Umbilical cord (tissue), 2 donors: ENCODE data around the gene ZNF200. TPM values are rescaled to one million over a fixed set of nuclear protein-coding genes. Genes with fewer than 3 reads are reported as not detected.
"Not testable (repeated sequence)": the region's sequence is repeated elsewhere in the genome, so short reads cannot be mapped to it uniquely, and the experiment has no call there.

Experiments
- DNase-seq: peaks from one replicate; pipeline ENCODE4 v3.0.0-alpha.2; 2015; ENCODE audit warnings: low spot score
- total RNA-seq: library from RNA; depleted of rRNA; stranded (reverse); fragments of >200 nt; gene quantifications from one replicate; pipeline ENCODE4 v1.2.3, GENCODE V29; 2014; ENCODE audit warnings: low replicate concordance; ENCODE audit not compliant: insufficient read depth

ZNF200 gene
- total RNA-seq, 1 donor from 2014 or later, result 13.5 TPM

DNA sequence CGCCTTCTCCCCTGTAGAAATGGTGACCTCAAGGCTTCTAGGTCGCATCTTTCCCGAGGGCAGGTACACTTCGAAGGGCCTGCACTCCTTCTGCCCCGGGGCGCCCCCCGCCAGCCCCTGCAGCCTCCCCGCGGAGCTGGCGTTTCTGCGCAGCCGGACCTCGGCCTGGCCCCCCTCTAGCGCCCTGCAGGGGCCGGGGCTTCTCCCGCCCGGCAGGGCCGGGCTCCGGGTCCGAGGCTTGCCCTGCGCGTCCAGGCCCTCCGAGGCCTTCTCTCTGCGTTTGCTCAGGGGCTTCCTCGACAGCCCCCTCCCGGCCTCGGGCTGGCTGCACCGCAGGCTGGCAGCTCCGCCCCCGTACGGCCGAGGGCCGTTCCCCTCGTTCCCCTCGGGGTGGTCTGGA, 19.4 kb upstream of the ZNF200 start:
- DNase-seq, result no peak

DNA sequence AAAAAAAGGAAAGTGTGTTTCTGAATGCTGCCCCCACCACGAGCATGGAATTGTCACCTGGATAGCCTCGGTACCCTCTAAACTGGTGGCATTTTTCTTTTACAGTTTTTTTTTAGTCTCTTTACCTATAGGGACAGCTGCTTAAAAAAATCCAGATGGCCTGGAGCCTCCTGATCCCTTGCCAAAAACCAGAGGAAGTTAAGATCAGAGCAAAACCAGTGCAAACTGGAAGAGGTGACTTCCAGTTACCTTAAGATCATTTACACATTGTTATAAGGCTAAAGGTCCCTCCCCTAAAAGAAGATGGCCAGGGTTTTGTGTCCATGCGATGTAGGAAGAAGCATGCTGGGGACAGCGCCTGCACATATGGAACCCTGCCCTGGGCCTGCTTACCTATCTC, 18.0 kb upstream of the ZNF200 start:
- no peak for DNase-seq

DNA sequence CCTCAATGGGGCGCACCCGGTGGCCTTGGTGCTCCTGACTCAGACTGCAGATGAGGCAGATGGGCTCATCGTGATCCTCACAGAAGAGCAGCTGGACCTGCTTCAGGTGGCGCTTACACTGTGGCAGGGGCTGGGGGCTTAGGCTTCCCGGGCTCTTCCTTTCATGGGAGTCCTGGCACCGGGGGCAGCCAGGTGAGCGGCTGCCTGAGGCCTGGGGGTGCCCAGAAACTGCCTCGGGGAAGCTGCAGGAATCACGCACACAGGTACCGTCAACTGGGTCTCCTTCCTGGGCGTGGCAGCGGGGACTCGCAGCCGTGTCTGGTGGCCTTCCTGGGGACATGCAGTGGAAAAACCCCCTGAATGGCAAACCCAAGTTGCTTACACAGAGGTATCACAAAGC, 14.5 kb upstream of the ZNF200 start:
- no peak for DNase-seq

DNA sequence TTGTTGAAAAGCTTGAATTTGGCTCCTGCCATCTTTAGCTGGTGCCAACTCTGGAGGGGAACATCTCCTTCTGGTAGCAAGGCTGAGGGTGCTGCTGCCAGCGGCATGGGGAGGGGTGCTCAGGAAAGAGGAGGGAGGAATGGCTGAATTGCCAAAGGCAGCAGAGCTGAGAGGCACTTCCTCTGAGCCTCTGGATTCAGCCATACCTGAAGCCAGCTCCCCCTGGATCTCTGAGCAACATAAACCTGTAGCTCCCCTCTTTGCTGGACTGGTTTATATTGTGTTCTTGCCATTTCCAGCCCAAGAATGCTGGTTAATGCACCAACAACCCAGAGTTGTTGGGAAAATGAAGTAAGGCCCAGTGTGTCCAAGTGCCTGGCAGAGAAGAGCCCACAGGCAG, 14.1 kb upstream of the ZNF200 start:
- DNase-seq, result no peak

DNA sequence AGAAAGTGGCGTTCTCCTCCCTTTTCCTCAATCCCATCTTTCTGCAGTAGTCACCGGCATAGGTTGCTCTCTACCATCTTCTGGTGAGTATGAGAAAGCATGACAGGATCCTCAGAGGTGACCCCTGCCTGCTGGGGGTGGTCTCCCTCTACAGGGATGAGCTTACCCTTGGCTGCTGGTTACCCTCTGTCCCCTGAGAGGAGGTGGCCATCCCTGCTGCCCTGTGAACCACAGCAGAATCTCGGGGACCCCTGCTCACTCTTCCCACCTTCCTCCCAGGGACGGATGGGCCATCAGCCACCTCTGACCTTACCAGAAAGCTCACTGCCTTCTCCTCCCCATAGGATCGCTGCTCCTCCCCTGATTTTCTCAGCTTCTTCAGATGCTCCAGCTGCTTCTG, 13.6 kb upstream of the ZNF200 start:
- DNase-seq, result no peak

DNA sequence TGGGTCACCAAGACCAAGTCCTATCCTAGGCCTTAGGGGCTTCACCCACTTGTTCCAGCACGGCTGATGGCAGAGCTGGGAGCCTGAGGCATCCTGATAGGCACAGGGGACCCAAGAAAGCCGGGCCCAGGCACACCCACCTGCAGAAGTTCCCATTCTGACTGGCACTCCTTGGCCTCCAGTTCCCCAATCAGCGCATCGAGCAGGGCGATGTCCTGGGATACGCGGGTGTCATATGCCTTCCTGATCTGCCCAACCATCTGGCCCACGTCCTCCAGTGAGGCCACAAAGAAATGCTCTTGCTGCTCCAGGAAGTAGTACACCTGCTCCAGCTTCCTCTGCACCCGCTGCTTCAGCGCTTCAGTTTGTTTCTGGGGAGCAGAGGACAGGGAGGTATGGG, 11.9 kb upstream of the ZNF200 start:
- no peak for DNase-seq

DNA sequence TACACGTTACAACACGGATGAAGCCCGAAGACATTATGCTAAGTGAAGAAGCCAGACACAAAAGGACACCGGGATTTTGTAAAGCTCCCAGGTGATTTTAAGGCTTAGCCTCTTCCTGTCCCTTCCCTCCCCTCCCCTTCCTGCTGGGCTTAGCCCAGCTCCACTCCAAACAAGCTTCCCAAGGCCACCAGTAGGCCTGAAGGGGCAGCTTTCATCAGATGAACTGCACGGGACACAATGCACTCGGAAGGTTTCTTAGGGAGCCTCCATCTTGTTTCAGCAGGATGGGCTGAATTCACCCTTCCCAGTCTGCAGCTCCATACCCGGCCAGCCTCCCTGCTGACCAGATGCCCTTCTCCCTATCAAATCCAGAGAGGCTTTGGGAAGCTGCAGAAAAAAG, 11.0 kb upstream of the ZNF200 start:
- DNase-seq, result no peak

DNA sequence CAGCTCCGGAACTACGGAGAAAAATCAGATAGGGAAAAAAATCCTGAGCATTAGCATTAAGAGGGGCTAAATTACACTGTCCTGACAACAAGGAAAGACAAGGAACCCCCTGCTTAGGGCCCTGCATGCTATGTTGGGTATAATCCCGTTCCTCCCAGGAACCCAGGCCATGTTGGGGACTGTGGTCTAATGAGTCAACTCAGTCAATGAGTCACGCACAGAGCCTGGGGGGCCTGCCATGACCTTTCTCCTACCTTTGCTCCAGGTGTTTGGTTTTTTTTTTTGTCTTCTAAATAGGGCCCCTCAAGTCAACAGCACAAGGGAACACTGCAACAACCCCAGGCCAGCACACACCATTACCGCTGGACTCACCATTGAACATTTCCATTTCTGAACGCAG, 8.9 kb upstream of the ZNF200 start:
- no peak for DNase-seq

DNA sequence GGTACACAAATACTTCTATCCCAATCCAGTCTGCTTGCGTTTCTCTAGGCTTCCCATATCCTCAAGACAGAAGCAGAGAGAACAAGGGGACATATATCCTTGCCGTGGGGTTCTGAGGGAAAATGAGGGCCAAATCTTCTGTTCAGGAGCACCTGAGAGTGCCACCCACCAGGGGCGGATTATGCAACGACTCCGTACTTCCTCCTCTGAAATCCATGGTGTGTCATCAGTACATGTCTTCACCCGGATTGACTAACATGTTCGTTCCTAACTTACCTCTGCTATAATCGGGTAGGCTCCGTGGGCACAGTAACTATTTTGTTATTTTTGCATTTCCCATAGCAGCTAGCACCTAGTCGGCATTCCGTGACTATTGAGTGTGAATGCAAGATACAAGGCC, 7.8 kb upstream of the ZNF200 start:
- DNase-seq, result no peak

DNA sequence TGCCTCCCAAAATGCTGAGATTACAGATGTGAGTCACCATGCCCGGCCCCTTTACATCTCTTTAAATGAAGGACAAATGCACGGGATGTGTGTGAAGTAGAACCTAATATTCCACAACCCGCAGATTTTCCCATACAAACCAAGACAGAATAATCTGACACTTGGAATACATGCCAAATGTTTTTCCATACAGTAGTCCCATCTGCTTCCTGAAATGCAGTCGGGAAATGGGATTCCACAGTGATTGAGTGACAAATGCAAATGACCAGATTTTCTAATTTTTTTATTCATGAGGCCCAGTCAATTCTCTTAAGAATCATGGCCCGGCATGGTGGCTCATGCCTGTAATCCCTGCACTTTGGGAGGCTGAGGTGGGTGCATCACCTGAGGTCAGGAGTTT, 6.8 kb upstream of the ZNF200 start:
- no peak for DNase-seq

DNA sequence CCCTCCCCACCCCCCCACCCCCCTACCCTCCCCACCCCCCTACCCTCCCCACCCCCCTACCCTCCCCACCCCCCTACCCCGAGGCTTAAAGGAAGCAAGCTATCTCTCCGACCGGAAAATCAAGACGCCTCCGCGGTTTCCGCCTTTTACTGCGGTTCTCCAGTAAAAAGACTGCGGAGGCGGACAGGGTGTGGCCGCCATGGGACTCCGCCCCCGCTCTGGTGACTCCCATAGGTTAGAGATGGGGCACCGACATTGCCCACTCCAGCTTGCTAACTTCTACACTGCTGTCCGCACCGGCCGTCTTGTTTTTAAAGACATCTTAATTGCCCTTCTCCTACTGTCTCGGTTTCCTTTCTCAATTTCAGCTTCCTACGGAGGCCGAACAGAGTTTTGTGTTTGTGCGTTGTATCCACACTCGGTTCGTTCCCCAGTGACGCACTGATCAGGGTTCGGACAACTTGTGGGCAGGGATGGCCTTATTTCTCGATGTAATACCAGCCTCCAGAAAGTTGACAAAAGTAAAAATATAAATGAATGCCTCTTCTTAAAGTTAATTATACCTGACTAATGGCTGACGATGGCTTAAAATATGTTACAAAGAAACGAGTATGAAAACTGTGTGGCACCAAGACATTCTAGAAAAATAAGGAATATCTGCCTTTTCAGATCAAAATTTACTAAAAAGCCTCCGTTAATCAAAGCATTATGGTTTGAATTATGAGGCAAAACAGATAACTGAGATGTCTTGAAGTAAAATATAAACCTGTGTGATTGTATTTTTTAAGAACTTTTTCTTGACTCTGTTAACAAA, 1.1 kb upstream of the ZNF200 start:
- DNase-seq, result no peak

DNA sequence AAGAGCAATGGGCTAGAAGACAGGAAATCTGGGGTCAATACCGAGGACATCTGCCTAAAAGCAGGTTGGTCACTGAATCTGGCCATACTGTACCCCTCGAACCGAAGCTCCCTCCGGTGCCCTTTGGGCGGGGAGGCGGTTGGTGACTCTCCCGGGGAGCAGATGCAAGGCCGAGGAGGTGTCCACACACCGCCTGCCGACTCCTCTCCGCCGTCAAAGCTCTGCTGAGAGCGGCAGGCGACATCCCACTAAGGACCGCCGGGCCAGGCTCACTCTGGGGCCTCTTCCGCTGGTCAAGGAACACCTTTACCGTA, 458 bp downstream of the ZNF200 start:
- no peak for DNase-seq

DNA sequence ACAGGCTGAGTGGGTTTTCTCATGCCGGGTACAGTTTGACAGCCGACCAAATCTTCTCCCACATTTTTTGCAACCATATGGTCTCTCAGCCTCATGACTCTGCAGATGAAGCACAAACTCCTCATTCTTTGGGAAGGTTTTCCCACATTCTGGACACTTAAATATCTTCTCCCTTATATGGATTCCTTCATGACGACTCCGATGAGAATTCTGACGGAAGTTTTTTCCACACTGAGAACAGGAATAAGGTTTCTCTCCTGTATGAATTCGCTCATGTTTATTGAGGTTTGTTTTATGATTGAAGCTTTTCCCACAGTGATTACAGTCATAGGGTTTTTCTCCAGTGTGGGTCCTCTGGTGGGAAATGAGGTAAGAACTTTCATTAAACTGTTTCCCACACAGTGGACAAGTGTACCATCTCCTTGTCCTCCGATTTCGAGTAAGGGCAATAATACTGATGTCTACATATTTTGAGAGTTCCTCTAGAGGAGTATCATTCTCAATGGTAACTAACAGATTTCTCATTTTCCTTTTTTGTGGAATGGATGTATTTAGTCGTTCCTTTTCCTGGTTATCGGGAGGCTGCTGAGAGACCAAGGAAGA, 10.9 kb downstream of the ZNF200 start:
- DNase-seq, result no peak

DNA sequence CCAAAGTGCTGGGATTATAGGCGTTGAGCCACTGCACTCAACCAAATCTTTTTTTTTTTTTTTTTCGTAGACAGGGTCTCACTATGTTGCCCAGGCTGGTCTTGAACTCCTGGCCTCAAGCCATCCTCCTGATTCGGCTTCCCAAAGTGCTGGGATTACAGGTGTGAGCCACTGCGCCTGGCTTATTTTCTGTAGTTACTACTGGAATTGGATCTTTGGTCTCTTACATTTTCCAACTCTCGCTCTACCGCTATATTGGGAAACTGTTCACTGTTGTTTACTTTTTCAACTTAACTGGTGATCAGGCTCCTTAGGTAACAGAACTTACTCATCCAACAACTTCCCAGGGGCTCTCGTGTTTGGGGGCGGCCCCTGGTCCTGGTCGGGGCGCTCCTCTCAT, 14.1 kb downstream of the ZNF200 start:
- DNase-seq, result no peak

DNA sequence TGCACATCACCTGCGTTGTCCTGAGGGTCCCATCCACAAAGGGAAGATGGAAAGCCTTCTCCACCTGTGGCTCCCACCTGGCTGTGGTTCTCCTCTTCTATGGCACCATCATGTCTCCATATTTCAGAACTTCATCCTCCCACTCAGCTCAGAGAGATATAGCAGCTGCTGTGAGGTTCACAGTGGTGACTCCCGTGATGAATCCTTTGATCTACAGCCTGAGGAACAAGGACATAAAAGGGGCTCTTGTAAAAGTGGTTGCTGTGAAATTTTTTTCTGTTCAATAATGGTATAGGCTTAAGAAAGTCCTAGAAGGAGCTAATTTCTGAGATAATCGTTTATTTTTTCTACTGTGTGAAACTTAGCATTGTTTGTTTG, 18.7 kb downstream of the ZNF200 start:
- no peak for DNase-seq

DNA sequence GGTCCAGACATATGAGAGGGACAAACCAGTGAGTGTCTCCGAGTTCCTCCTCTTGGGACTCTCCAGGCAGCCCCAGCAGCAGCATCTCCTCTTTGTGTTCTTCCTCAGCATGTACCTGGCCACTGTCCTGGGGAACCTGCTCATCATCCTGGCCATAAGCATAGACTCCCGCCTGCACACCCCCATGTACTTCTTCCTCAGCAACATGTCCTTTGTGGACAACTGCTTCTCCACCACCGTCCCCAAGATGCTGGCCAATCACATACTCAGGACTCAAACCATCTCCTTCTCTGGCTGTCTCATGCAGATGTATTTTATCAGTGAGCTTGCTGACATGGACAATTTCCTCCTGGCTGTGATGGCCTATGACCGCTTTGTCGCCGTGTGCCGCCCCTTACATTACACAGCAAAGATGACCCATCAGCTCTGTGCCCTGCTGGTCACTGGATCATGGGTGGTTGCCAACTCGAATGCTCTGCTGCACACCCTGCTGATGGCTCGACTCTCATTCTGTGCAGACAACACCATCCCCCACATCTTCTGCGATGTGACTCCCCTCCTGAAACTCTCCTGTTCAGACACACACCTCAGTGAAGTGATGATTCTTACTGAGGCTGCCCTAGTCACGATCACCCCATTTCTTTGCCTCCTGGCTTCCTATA, 19.2 kb downstream of the ZNF200 start:
- no peak for DNase-seq

DNA sequence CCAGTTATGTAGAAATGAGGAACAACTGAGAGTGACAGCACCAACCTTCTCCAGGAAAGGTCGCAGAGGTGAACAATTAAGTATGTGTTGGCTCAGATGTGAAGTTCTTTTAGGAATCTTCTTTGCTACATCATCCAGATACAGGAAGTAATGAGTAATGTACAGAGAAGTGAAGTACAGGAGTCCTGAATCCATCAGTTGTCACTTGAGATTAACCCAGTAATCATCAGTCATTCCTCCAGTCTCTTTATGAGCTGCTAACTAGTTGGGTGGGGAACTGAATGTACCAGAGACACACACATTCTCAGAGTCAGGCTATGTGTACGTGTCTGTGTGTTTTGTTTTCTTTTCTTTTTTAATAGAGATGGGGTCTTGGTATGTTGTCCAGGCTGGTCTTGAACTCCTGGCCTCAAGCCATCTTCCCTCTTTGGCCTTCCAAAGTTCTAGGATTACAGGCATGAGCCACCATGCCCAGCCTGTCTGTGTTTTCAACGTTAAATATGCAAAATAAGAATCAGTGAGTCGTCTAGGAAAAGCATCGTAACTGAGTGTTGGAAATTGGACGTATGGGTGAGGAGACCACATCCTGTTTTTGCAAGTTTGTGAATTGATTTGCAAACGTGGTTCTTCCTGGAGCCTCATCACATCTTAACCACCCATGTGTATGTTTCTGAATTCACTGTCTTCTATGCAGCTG, 19.9 kb downstream of the ZNF200 start:
- DNase-seq, result no peak

DNA sequence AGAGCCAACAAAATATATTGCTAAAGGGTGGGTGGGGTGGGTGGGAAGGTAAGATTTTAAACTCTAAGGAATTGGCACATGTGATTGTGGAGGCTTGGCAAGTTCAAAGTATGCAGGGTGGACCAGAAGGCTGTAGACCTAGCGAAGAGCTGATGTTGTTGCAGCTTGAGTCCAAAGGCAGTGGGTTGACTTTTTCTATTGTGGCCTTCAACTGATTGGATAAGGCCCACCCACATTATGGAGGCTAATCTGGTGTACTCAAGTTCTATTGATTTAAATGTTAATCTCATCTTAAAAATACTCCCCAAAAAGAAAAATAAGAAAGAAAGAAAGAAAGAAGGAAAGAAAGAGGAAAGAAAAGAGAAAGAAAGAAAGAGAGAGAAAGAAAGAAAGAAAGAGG, 22.4 kb downstream of the ZNF200 start:
- no peak for DNase-seq

DNA sequence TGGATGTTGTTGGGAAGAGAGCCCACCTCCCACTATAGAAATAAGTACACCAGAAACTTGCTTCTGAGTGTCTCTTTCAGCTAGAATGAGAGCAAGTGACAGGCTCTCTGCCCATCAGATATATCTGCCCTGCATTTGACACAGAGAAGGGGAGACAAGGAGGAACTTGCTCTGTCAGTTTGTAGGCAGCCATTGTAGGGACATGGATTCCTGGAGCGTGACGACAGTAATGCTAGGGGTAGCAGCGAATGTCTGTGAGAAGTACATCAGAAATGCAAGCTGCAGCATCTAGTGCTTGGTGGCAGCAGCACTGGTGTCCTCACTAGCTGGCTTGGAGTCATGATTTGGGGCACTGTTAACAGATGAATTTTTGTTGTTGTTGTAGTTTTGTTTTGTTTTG, 23.0 kb downstream of the ZNF200 start:
- DNase-seq, result no peak

DNA sequence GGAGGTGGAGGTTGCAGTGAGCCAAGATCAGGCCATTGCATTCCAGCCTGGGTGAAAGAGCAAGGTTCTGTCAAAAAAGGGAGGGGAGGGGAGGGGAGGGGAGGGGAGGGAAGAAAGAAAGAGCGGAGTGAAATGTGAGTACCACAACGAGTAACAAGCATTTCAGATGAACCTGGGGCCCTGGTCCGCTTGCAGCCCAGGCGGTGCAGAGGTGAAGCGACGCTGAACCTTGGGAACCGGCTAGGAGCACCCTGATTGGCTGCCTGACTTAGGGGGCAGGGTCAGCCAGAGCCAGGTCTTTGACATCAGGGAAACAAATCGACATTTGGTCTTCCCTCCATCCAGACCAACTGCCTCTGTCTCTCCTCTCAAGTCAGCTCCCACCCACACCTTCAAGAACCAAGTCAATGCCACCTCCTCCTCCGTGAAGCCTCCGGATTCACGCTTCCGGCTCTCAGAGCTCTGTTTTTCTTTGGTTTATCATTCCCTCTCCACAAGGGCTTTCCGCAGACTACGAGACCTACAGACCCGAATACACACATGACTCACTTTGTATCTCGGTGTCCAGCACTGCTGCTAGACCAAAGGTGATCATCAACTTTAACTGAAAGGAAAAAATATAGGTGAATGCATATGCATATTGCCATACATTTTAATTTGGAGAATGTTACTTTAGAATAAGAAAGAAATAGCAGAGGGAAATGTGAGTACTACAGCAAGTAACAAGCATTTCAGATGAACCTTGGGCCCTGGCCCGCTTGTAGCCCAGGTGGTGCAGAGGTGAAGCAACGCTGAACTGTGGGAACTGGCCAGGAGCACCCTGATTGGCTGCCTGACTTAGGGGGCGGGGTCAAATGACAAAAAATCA, 27.6 kb downstream of the ZNF200 start:
- no peak for DNase-seq

DNA sequence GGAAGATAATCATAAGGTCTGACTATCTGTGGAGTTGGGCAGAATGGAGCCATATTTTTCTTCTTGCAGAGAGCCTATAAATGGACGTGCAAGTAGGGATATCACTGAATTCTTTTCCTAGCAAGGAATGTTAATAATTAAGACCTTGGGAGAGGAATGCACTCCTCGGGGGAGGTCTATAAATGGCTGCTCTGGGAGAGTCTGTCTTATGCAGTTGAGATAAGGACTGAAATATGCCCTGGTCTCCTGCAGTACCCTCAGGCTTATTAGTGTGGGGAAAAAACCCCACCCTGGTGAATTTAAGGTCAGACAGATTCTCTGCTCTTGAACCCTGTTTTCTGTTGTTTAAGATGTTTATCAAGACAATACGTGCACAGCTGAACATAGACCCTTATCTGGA, 29.0 kb downstream of the ZNF200 start:
- not testable (repeated sequence) for DNase-seq
